Measurements from ENCODE around the gene RNF157. TPM values are rescaled to one million over a fixed set of nuclear protein-coding genes. Genes with fewer than 3 reads are reported as not detected.
"Not testable (repeated sequence)": the region's sequence is repeated elsewhere in the genome, so short reads cannot be mapped to it uniquely, and the experiment has no call there.

Gene RNF157
- total RNA-seq, 8 experiments from 2014 or later, result 1.7 to 36.9 (median 25.6) TPM

- H3K27ac ChIP-seq; H3K4me3 ChIP-seq; in situ Hi-C loops (cut with MboI; ENCODE audit: low pct_unique_long_range_greater_than_20kb in 2 of 9, low sequenced_read_pairs in 9 of 9, unreplicated experiment in 9 of 9): not testable (repeated sequence)
- H3K4me1 ChIP-seq (replicated peaks in 1 of 2), result peaks cover 22 to 25% of the 10 kb centered on the region in 2 donors
- peak in 1 of 8 experiments; percentile 59 for ATAC-seq (replicated peaks in 6 of 8)
- 17 to 92% (median 86%) methylated on average over 1 to 11 of the region's 19 CpGs; no CpG with 5 or more reads in 2 of the 10 experiments for WGBS, 10 experiments
Measured at GRCh38 chr17:76256430-76257050, 16.2 kb upstream of the RNF157 start.

GRCh38 chr17:76255801-76256429, 15.6 kb upstream of the RNF157 start:
- in situ Hi-C loops (cut with MboI; ENCODE audit: low pct_unique_long_range_greater_than_20kb in 2 of 9, low sequenced_read_pairs in 9 of 9, unreplicated experiment in 9 of 9), result no loop called here
- Histone ChIP-seq H3K27ac (no peak overlapping the region), H3K4me1 (replicated peaks in 1 of 2) (peaks cover 22 to 25% of the 10 kb centered on the region in 2 donors), H3K4me3 (no peak overlapping the region)
- ATAC-seq (replicated peaks in 6 of 8), result no peak
- 38 to 100% (median 80%) methylated on average over 1 to 4 of the region's 6 CpGs; no CpG with 5 or more reads in 4 of the 10 experiments for WGBS, 10 experiments

- in situ Hi-C loops (cut with MboI; ENCODE audit: low pct_unique_long_range_greater_than_20kb in 2 of 9, low sequenced_read_pairs in 9 of 9, unreplicated experiment in 9 of 9), result no loop called here
- H3K4me3 ChIP-seq, result no peak overlapping the region
- 57 to 100% (median 87%) methylated on average over 1 to 5 of the region's 5 CpGs; no CpG with 5 or more reads in 1 of the 10 experiments for WGBS, 10 experiments
- H3K4me1 ChIP-seq (replicated peaks in 1 of 2), result peaks cover 11 to 13% of the 10 kb centered on the region in 2 donors
- ATAC-seq (replicated peaks in 6 of 8), result no peak
- H3K27ac ChIP-seq, result no peak overlapping the region
Measured at GRCh38 chr17:76254275-76254674, 14.0 kb upstream of the RNF157 start.

GRCh38 chr17:76253841-76254240, 13.5 kb upstream of the RNF157 start:
- H3K4me3 ChIP-seq, result no peak overlapping the region
- H3K4me1 ChIP-seq (replicated peaks in 1 of 2), result peaks cover 7 to 10% of the 10 kb centered on the region in 2 donors
- 60 to 93% (median 77%) methylated on average over 1 to 6 of the region's 7 CpGs; no CpG with 5 or more reads in 2 of the 10 experiments for WGBS, 10 experiments
- no peak for ATAC-seq (replicated peaks in 6 of 8)
- H3K27ac ChIP-seq, result no peak overlapping the region
- in situ Hi-C loops (cut with MboI; ENCODE audit: low pct_unique_long_range_greater_than_20kb in 2 of 9, low sequenced_read_pairs in 9 of 9, unreplicated experiment in 9 of 9), result no loop called here

DNA sequence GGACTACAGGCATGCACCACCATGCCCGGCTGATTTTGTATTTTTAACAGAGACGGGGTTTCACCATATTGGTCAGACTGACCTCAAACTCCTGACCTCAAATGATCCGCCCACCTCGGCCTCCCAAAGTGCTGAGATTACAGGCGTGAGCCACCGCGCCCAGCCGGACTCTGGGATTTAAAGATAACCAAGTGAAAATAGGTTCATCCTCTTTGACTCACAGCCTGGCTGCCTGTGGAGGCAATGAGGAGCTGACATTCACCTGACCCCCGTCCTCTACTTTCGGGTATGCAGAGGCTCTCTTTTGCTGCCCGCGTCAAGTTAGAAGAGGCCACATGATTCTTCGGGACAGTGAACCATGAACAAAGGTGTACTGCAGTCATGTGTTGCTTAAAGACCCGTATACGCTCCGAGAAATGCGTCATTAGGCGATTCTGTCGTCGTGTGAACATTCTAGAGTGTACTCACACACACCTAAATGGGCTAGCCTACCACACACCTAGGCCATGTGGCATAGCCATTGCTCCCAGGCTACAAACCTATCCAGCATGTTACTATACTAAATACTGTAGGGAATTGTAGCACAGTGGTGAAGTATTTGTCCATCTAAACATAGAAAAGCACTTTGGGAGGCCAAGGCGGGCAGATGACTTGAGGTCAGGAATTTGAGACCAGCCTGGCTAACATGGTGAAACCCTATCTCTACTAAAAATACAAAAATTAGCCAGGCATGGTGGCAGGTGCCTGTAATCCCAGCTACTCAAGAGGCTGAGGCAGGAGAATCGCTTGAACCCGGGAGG, 12.9 kb upstream of the RNF157 start:
- in situ Hi-C loops (cut with MboI; ENCODE audit: low pct_unique_long_range_greater_than_20kb in 2 of 9, low sequenced_read_pairs in 9 of 9, unreplicated experiment in 9 of 9); ATAC-seq (replicated peaks in 6 of 8); H3K27ac ChIP-seq; H3K4me1 ChIP-seq (replicated peaks in 1 of 2); H3K4me3 ChIP-seq: not testable (repeated sequence)
- 71 to 100% (median 89%) methylated on average over 1 to 14 of the region's 23 CpGs; no CpG with 5 or more reads in 1 of the 10 experiments for WGBS, 10 experiments

DNA sequence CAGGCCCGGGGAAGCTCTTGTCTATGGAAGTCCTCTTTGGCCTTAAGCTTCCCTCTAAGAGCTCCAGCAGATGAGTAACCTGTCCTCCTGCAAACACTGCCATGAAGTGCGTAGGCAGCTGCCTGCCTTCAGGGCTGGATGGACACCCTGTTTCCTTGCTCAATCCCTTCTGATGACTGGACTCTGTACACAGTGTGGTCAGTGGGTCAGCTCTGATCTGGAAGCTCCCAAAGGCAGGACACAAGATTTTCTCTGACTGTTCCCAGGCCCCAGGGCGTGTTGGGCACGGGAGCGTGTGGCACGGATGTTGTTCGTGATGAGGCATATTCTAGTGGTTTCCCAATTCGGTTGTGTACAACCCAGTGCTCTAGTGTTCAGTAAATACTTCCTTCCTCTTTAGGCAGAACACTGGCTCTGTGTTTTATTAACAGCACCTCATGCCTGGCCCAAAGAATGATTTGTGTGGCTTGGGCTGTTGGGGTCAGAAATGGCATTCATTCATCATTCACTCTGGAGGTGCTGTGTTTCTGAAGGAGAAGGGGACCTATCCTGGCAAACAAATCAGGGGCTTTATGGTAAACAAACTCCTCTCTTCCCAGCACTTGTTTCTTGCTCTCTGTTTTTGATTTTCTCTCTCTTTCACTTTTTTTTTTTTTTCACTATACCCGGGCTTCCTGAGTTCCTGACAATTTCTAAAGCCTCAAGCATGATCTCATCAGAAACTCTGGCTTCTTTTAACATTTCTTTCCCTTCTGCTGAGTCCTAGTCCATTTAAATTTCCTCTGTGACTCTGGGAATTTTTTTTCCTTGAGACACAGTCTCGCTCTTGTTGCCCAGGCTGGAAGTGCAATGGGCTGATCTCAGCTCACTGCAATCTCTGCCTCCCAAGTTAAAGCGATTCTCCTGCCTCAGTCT, 12.0 kb upstream of the RNF157 start:
- in situ Hi-C loops (cut with MboI; ENCODE audit: low pct_unique_long_range_greater_than_20kb in 2 of 9, low sequenced_read_pairs in 9 of 9, unreplicated experiment in 9 of 9), result no loop called here
- H3K4me1 ChIP-seq (replicated peaks in 1 of 2), result peaks cover 5 to 6% of the 10 kb centered on the region in 2 donors
- 7 to 93% (median 64%) methylated on average over 3 to 9 of the region's 11 CpGs for WGBS, 10 experiments
- ATAC-seq (replicated peaks in 6 of 8), result peak in 5 of 8 experiments; percentile 24 to 97 (median 46)
- no peak overlapping the region for H3K27ac ChIP-seq
- H3K4me3 ChIP-seq, result no peak overlapping the region

GRCh38 chr17:76251478-76252039, 11.3 kb upstream of the RNF157 start:
- no peak overlapping the region for H3K27ac ChIP-seq
- H3K4me3 ChIP-seq, result no peak overlapping the region
- in situ Hi-C loops (cut with MboI; ENCODE audit: low pct_unique_long_range_greater_than_20kb in 2 of 9, low sequenced_read_pairs in 9 of 9, unreplicated experiment in 9 of 9), result no loop called here
- 62 to 100% (median 92%) methylated on average over 1 to 7 of the region's 8 CpGs; no CpG with 5 or more reads in 2 of the 10 experiments for WGBS, 10 experiments
- H3K4me1 ChIP-seq (replicated peaks in 1 of 2), result peaks cover 7 to 10% of the 10 kb centered on the region in 2 donors
- no peak for ATAC-seq (replicated peaks in 6 of 8)

- ATAC-seq (replicated peaks in 6 of 8), result no peak
- in situ Hi-C loops (cut with MboI; ENCODE audit: low pct_unique_long_range_greater_than_20kb in 2 of 9, low sequenced_read_pairs in 9 of 9, unreplicated experiment in 9 of 9), result no loop called here
- Histone ChIP-seq H3K27ac (no peak overlapping the region), H3K4me1 (replicated peaks in 1 of 2) (peaks cover 10% of the 10 kb centered on the region in 2 donors), H3K4me3 (no peak overlapping the region)
- 81 to 100% (median 95%) methylated on average over 1 to 4 of the region's 6 CpGs; no CpG with 5 or more reads in 4 of the 10 experiments for WGBS, 10 experiments
Measured at GRCh38 chr17:76250141-76250540, 9.8 kb upstream of the RNF157 start.

DNA sequence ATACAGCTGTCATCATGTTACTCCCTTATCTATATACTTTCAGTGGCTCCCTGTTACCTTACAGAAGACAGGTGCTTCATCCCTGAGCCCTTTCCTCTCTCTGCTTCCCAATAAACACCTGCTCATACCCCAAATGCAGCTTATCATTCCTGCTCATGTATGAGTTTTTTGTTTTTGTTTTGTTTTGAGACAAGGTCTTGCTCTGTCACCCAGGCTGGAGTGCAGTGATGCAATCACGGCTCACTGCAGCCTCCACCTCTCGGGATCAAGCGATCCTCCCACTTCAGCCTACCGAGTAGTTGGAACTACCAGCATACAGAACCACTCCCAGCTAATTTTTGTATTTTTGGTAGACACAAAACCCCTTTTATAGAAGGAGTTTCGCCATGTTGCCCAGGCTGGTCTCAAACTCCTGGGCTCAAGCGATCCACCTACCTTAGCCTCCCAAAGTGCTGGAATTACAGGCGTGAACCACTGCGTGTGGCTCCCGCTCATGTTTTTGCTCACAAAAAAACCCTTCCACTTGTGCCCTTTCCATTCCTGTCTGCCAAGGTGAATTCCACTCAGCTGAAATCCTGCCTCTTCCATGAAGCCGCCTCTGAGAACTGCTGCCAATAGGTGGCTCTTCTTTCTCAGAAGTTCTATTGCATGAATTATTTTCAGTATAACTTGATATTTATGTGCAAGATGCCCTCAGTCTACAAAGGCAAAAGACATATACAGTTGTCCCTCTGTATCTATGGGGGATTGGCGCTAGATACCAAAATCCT, 7.9 kb upstream of the RNF157 start:
- Histone ChIP-seq H3K4me1 (replicated peaks in 1 of 2) (peaks cover 4 to 8% of the 10 kb centered on the region in 2 donors), H3K27ac (no peak overlapping the region), H3K4me3 (no peak overlapping the region)
- WGBS, 10 experiments, result 65 to 100% (median 79%) methylated on average over 1 to 9 of the region's 11 CpGs; no CpG with 5 or more reads in 1 of the 10 experiments
- in situ Hi-C loops (cut with MboI; ENCODE audit: low pct_unique_long_range_greater_than_20kb in 2 of 9, low sequenced_read_pairs in 9 of 9, unreplicated experiment in 9 of 9), result no loop called here
- ATAC-seq (replicated peaks in 6 of 8), result peak in 1 of 8 experiments; percentile 34

DNA sequence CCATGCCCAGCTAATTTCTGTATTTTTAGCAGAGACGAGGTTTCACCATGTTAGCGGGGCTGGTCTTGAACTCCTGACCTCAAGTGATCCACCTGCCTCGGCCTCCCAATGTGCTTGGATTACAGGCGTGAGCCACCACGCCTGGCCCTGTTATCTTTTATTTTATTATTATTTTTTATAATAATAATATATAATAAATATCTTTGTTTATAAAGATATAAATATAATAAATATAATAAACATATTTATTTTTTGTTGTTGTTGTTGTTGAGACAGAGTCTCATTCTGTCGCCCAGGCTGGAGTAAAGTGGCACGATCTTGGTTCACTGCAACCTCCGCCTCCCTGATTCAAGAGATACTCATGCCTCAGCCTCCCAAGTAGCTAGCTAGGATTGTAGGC, 7.0 kb upstream of the RNF157 start:
- Histone ChIP-seq H3K4me1 (replicated peaks in 1 of 2) (peaks cover 4 to 5% of the 10 kb centered on the region in 2 donors), H3K4me3 (no peak overlapping the region), H3K27ac (no peak overlapping the region)
- in situ Hi-C loops (cut with MboI; ENCODE audit: low pct_unique_long_range_greater_than_20kb in 2 of 9, low sequenced_read_pairs in 9 of 9, unreplicated experiment in 9 of 9), result no loop called here
- no peak for ATAC-seq (replicated peaks in 6 of 8)
- 78 to 100% (median 95%) methylated on average over 1 to 8 of the region's 8 CpGs; no CpG with 5 or more reads in 6 of the 10 experiments for WGBS, 10 experiments

Measured in motor neuron (in vitro differentiated cells).